ENCODE results near the gene GMPR.
A peak's percentile ranks its signal among the peaks of the same experiment; 100 is the strongest.

The GMPR gene

DNA sequence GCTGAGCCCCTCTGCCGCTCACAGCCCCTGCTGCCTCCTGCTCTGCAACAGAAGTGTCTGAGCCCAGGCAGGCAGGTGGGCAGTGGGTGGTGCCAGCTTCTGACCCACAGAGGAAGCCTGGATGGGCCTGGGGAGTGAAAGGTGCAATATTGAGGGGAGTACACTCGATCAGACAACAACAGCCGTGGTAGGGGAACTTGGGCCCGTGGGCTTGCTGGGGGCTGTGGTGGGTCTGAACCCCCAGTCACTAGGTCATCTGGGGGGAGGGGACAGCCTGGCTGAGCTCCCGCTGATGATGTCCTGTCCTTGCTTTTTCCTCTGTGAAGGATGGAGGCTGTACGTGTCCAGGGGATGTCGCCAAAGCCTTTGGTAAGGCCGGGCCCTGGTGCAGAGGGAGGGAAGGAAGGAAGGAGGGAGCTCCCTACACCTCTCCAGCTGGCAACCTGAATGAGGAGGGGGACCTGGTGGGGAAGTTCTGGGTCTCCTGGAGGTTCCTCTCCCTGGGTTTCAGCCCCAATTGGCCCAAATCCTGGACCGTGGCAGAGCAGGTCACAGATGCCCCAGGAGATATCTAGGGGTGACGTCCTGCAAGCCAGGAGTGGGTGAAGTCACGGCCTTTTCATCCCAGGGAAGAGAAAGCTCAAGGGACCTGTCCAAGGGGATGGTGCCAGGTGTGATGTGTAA lies 47.2 kb downstream of the GMPR start:
- H3K27me3 ChIP-seq (ENCODE audit: insufficient read depth, low read length, poor library complexity, severe bottlenecking) = no peaks in the 10 kb centered on the region
- no peaks in the 10 kb centered on the region for H4K20me1 ChIP-seq (ENCODE audit: insufficient read depth, low read length, poor library complexity, severe bottlenecking)
- H3K9me2 ChIP-seq (replicated peaks; ENCODE audit: low read depth, low read length) = no peaks in the 10 kb centered on the region
- H3K4me3 ChIP-seq (ENCODE audit: low read length, poor library complexity, severe bottlenecking) = no peak overlapping the region
- H3K4me1 ChIP-seq (ENCODE audit: insufficient read depth, low read length, poor library complexity, severe bottlenecking) = peaks cover 8% of the 10 kb centered on the region
- no peaks in the 10 kb centered on the region for H3K9me3 ChIP-seq (ENCODE audit: insufficient read depth, low read depth, low read length)
- H3K9ac ChIP-seq (ENCODE audit: low read depth, low read length, poor library complexity, severe bottlenecking) = no peak overlapping the region
- H3K4me2 ChIP-seq (ENCODE audit: low read depth, low read length, poor library complexity, severe bottlenecking) = no peak overlapping the region
- no peaks in the 10 kb centered on the region for H3K79me2 ChIP-seq (ENCODE audit: insufficient read depth, low read length)
- TF ChIP-seq EZH2phosphoT487 (IDR thresholded peaks at IDR 0.05; ENCODE audit: borderline replicate concordance) = no peak
- TF ChIP-seq, protein P1, sequence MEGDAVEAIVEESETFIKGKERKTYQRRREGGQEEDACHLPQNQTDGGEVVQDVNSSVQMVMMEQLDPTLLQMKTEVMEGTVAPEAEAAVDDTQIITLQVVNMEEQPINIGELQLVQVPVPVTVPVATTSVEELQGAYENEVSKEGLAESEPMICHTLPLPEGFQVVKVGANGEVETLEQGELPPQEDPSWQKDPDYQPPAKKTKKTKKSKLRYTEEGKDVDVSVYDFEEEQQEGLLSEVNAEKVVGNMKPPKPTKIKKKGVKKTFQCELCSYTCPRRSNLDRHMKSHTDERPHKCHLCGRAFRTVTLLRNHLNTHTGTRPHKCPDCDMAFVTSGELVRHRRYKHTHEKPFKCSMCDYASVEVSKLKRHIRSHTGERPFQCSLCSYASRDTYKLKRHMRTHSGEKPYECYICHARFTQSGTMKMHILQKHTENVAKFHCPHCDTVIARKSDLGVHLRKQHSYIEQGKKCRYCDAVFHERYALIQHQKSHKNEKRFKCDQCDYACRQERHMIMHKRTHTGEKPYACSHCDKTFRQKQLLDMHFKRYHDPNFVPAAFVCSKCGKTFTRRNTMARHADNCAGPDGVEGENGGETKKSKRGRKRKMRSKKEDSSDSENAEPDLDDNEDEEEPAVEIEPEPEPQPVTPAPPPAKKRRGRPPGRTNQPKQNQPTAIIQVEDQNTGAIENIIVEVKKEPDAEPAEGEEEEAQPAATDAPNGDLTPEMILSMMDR (conservative IDR thresholded peaks at IDR 0.05; ENCODE audit: low read length) = no peak
- H2AFZ ChIP-seq (ENCODE audit: low read length) = no peak overlapping the region
- no peaks in the 10 kb centered on the region for H3F3A ChIP-seq (ENCODE audit: low read depth)
- no peaks in the 10 kb centered on the region for H3K36me3 ChIP-seq (ENCODE audit: insufficient read depth, low read length)

DNA sequence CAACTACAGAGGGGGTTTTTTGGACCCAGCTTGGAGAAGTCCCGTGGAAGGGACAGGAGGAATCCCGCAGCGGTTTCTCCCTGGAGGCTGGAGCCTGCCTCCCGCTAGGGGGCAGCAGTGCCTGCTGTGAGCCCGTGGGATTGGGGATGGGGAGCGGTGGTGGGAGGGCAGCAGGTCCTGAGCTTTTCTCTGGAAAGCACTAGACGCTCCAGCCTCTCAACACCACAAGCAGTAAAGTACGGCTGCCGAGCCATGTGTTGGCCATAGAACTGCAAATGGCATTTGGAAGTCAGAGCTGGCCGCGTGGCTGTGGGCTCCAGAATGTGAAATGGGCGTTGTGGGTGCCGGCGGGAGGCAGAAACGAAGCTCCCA lies 47.8 kb downstream of the GMPR start:
- Histone ChIP-seq H3K4me1 (ENCODE audit: insufficient read depth, low read length, poor library complexity, severe bottlenecking) (peaks cover 8% of the 10 kb centered on the region), H3K9ac (ENCODE audit: low read depth, low read length, poor library complexity, severe bottlenecking) (no peak overlapping the region), H3K9me2 (replicated peaks; ENCODE audit: low read depth, low read length) (no peaks in the 10 kb centered on the region), H3K9me3 (ENCODE audit: insufficient read depth, low read depth, low read length) (no peaks in the 10 kb centered on the region), H3F3A (ENCODE audit: low read depth) (no peaks in the 10 kb centered on the region), H3K36me3 (ENCODE audit: insufficient read depth, low read length) (no peaks in the 10 kb centered on the region), H3K4me3 (ENCODE audit: low read length, poor library complexity, severe bottlenecking) (no peak overlapping the region), H3K27me3 (ENCODE audit: insufficient read depth, low read length, poor library complexity, severe bottlenecking) (no peaks in the 10 kb centered on the region), H3K79me2 (ENCODE audit: insufficient read depth, low read length) (no peaks in the 10 kb centered on the region), H2AFZ (ENCODE audit: low read length) (no peak overlapping the region), H4K20me1 (ENCODE audit: insufficient read depth, low read length, poor library complexity, severe bottlenecking) (no peaks in the 10 kb centered on the region), H3K4me2 (ENCODE audit: low read depth, low read length, poor library complexity, severe bottlenecking) (no peak overlapping the region)
- TF ChIP-seq, protein P1 (conservative IDR thresholded peaks at IDR 0.05; ENCODE audit: low read length) = peak; percentile 73
- TF ChIP-seq EZH2phosphoT487 (IDR thresholded peaks at IDR 0.05; ENCODE audit: borderline replicate concordance) = no peak

- no peak overlapping the region for H2AFZ ChIP-seq (ENCODE audit: low read length)
- no peaks in the 10 kb centered on the region for H3K79me2 ChIP-seq (ENCODE audit: insufficient read depth, low read length)
- no peaks in the 10 kb centered on the region for H3F3A ChIP-seq (ENCODE audit: low read depth)
- H3K9me2 ChIP-seq (replicated peaks; ENCODE audit: low read depth, low read length) = no peaks in the 10 kb centered on the region
- no peaks in the 10 kb centered on the region for H3K36me3 ChIP-seq (ENCODE audit: insufficient read depth, low read length)
- H3K4me2 ChIP-seq (ENCODE audit: low read depth, low read length, poor library complexity, severe bottlenecking) = no peak overlapping the region
- TF ChIP-seq, protein P1 (conservative IDR thresholded peaks at IDR 0.05; ENCODE audit: low read length) = no peak
- TF ChIP-seq EZH2phosphoT487 (IDR thresholded peaks at IDR 0.05; ENCODE audit: borderline replicate concordance) = no peak
- no peaks in the 10 kb centered on the region for H4K20me1 ChIP-seq (ENCODE audit: insufficient read depth, low read length, poor library complexity, severe bottlenecking)
- H3K27me3 ChIP-seq (ENCODE audit: insufficient read depth, low read length, poor library complexity, severe bottlenecking) = no peaks in the 10 kb centered on the region
- no peaks in the 10 kb centered on the region for H3K9me3 ChIP-seq (ENCODE audit: insufficient read depth, low read depth, low read length)
- H3K4me3 ChIP-seq (ENCODE audit: low read length, poor library complexity, severe bottlenecking) = no peak overlapping the region
- H3K9ac ChIP-seq (ENCODE audit: low read depth, low read length, poor library complexity, severe bottlenecking) = no peak overlapping the region
- peaks cover 8% of the 10 kb centered on the region for H3K4me1 ChIP-seq (ENCODE audit: insufficient read depth, low read length, poor library complexity, severe bottlenecking)
Observed at GRCh38 chr6:16288163-16288562, 49.8 kb downstream of the GMPR start.

Data from Loucy (cell line).